ENCODE measurements around the gene ERC2.

- TF ChIP-seq CTCF (IDR thresholded peaks at IDR 0.05; ENCODE audit: insufficient read depth, low read length, poor library complexity, severe bottlenecking) (no peak), EZH2phosphoT487 (conservative IDR thresholded peaks at IDR 0.05; ENCODE audit: low read length) (no peak)
Measured at GRCh38 chr3:55641964-55642363, 826.3 kb downstream of the ERC2 start.

Data from SU-DHL-6 (cell line).